ENCODE measurements around the gene PIGA. TPM values are rescaled to one million over a fixed set of nuclear protein-coding genes. Genes with fewer than 3 reads are reported as not detected.
"Not testable (repeated sequence)": the region's sequence is repeated elsewhere in the genome, so short reads cannot be mapped to it uniquely, and the experiment has no call there.

The PIGA gene
- total RNA-seq, 1 experiment from 2014 or later: 9.0 TPM

DNA sequence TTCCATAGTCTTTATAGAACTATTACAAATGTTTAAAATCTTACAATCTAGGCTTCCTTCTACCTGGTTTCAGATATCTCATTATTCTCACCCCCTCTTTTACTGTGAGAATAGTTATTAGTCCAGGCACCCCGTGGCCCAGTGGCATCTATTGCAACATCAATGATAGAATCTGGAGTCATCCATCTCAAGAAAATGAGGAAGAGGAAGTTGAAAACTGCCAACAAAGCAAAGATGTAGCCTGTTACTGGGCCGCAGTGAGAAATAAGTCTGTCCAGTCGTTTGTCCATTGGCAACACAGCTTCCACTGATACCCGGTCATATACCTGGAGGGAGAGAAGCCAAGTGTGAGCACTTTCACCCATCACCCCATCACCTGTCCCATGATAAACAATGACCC, 13.9 kb downstream of the PIGA start:
- no peak for DNase-seq (ENCODE audit: low spot score)

DNA sequence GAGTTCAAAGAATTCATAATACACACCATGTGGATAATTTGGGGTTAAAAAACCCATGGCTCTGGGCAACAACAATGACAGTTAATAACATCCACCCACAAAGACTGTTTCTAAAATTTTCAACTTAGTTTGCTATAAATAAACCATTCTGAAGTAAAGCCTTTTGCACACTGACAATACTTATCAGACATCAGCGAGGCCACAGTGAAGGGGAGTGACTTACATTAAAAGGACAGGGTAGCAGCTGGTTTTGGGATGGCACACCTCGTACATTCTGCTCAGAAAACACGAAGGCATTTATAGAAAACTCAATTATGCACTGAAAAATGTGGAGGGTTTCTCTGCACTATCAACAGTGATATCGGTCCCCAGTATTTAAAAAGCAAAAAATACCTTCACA, 15.0 kb downstream of the PIGA start:
- no peak for DNase-seq (ENCODE audit: low spot score)

- DNase-seq (ENCODE audit: low spot score): no peak
Measured at GRCh38 chrX:15319075-15319474, 16.2 kb downstream of the PIGA start.

DNA sequence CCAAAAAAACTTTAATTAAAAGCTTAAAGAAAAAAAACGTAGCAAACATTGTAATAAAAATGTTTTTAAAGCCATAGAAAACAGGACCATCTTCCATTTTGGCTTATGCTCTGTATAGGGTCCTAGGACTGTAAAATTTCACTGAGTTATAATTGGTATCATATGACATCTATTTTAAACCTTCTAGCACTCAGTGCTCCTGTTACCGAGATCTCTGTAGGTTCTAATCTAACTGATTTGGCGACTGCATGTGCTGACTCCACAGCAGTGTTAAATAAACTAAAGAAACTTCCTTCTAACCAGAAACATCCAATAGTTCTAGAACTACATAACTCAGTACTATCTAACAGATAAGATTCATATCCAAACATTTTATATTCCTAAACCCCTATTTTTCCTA, 19.8 kb downstream of the PIGA start, which contains the start of gene ASB11:
TSS of gene ASB11 (minus strand) at position 132 of the 400 bp plus-strand sequence. CDS start at position 97, 35 bp downstream.
- no peak for DNase-seq (ENCODE audit: low spot score)

DNA sequence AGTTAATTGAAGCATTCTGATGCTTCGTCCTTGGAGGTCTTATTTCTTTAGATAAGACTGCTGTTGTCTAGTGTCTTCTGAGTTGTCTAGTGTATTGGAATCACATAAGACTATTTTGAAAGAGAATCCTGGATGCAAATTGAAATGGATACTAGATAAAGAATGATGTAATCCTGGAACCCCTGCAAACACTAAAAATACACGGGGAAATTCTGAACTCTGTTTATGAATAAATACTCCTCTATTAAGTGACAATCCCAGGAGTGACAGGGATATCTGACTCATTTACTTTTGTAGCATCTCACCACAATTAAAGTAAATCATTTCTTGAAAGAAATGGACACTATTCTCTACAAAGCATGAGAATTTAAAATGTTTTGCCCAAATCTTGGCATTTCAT, 20.9 kb downstream of the PIGA start:
- no peak for DNase-seq (ENCODE audit: low spot score)

GRCh38 chrX:15311119-15311518, 24.2 kb downstream of the PIGA start:
- DNase-seq (ENCODE audit: low spot score): no peak

- no peak for DNase-seq (ENCODE audit: low spot score)
Measured at GRCh38 chrX:15310117-15310516, 25.2 kb downstream of the PIGA start.

DNA sequence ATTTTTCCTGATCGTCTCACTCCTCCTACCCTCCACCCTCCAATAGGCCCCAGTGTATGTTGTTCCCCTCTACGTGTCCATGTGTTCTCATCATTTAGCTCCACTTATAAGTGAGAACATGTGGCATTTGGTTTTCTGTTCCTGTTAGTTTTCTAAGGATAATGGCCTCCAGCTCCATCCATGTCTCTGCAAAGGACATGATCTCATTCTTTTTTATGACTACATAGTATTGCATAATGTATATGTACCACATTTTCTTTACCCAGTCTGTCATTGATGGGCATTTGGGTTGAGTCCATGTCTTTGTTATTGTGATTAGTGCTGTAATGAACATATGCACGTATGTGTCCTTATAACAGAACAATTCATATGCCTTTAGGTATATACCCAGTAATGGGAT, 29.4 kb downstream of the PIGA start:
- not testable (repeated sequence) for DNase-seq (ENCODE audit: low spot score)

GRCh38 chrX:15301924-15302323, 33.4 kb downstream of the PIGA start:
- DNase-seq (ENCODE audit: low spot score): no peak

DNA sequence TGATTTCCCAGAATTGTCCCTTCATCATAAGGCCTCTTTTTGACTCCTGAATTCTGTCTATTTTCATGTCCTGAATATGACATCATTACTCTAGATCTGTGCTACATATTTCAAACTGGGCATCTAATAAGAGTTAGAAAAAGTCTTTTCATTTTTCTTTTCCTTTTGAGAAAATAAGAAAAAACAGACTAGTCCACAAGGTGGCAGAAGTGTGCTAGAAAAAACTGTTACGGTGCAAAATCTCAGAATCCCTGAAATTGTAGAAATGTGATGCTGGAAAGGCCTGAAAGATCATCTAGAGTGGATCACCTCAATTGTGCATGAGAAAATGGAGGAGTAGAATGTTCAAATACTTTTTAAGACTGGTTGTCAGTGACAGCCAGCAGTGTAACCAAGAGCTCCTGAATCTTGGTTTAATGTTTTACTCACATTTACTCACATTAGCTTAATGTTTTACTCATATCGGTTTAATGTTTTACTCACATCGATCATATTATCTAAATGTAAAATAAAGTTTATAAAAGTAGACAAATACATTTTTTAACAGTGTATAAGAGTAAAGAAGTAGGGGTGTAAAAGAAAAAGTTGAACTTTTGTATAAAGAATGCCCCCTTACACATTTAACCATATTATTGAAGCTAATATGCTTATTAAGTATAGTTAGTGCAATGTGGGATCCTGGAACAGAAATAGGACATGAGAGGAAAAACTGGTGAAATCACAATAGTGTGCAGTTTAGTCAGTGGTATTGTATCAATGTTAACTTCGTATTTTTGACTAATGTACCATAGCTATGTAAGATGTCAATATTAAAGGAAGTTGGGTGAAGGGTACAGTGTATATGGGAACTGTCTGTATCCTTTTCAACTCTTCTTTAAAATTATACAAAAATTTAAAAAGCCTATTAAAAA, 35.1 kb downstream of the PIGA start:
- DNase-seq (ENCODE audit: low spot score): peak; percentile 19

GRCh38 chrX:15298780-15299179, 36.5 kb downstream of the PIGA start:
- no peak for DNase-seq (ENCODE audit: low spot score)

GRCh38 chrX:15298201-15298600, 37.1 kb downstream of the PIGA start:
- no peak for DNase-seq (ENCODE audit: low spot score)

- no peak for DNase-seq (ENCODE audit: low spot score)
Measured at GRCh38 chrX:15293451-15293850, 41.9 kb downstream of the PIGA start.

DNA sequence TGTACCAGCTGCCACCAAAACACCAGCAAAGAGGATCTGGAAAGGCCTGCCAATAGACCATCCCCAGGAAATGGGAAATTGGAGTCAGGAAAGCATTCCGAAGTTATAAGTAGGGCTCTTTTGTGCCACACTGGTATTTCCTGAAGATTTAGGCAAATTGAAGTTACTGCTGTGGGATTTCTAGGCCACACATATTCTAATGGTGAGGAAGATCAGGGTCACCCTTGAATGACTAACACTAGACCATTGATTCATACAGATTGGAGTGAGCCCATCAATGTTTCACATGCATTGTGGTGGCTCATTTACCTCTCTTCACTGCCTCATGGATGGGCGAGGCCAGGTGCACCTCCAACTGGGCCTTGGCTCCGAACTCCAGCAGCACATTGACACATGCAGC, 42.5 kb downstream of the PIGA start:
- no peak for DNase-seq (ENCODE audit: low spot score)

GRCh38 chrX:15277604-15278003, 57.7 kb downstream of the PIGA start:
- no peak for DNase-seq (ENCODE audit: low spot score)

DNA sequence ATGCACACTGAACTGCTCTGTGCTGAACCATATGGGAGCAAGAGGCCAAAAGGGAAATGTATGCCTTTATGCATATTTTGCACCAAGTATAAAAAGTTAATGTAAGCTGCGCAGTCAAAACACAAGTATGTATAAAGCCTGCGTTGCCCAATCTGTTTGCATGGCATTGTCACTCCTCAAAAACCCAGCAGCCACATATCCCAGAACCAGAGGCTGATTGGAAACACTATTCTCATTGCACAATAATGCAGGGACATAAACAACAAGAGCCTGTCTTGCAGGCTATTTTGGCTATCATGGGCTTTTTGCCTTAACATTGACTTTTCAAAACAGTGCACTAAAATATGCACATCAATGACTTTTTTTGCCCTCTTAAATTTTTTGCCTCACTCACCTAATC, 60.4 kb downstream of the PIGA start:
- no peak for DNase-seq (ENCODE audit: low spot score)

DNA sequence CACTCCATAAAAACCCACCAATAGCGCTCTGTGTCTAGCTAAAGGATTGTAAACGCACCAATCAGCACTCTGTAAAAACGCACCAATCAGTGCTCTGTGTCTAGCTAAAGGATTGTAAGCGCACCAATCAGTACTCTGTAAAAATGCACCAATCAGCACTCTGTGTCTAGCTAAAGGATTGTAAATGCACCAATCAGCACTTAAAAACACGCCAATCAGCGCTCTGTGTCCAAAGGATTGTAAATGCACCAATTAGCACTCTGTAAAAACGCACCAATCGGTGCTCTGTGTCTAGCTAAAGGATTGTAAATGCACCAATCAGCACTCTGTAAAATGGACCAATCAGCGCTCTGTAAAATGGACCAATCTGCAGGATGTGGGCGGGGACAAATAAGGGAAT, 62.0 kb downstream of the PIGA start:
- not testable (repeated sequence) for DNase-seq (ENCODE audit: low spot score)

DNA sequence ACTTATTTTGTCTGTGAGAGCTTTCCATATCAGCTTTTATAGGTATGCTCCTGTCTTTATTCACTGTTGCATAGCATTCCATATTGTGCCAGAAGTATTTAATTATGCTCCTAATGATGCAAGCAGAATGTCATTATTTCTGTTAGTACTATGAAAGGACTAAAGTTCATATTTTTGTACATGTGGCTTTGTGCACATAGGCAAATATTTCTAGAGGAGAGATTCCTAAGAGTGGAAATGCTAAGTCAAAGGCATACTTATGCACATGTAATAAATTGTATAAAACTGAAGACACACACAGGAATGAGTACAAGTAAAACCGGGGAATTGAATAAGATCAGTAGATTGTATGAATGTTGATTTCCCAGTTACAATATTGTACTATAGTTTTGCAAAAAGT, 63.6 kb downstream of the PIGA start:
- DNase-seq (ENCODE audit: low spot score): no peak

DNA sequence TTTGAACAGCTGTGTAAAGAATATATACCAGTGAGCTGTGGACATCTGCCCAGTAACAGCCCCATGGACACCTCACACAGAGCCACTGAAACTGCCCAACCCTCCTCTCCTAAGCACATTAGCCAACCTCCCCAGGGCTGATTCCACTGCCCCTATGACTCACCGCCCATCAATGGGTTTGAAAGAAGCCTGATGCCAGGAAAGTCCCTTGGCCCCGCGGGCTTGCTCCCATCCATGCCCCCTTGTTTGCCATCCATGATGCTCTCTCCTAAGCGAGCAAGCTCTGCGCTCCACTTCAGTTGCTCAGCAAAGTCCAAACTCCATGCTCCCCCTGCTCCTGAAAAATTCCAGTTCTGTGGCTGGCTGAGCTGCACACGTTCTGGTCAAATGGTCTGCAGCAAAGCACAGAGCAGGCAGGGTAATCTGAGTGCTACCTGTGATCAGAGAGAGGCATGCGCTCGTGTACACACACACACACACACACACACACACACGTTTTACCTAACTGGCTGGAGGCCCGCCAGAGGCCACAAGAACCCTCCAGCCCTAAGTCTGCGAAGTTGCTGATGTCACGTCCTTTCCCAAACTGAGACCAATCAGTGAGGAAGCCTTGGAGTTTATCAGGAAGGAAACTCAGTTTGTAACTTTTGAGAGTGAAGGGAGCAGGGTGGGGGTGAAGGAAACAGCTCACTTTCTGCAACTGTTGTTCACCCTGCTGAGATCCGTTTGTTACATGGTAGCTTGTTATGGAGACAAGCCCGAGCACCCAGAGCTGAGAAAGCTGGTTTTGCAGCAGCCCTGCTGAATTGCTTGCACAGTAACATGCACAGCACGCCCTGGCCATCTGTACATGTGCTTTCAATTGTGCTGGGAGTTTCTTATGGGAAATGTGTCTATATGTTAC, 65.5 kb downstream of the PIGA start, which contains the start of gene ASB9:
TSS of gene ASB9 (minus strand) at position 466 of the 904 bp plus-strand sequence. CDS start at position 257, 209 bp downstream.
- DNase-seq (ENCODE audit: low spot score): peak; percentile 24
